Bone marrow (tissue), 2 donors: ENCODE results near the gene OR2AG2.
"Not testable (repeated sequence)": the region's sequence is repeated elsewhere in the genome, so short reads cannot be mapped to it uniquely, and the experiment has no call there.

Source experiments
- DNase-seq, 2 donors: peaks; one replicate each; lab custom pipeline; 2025; lab: John Stamatoyannopoulos, UW

Gene OR2AG2, protein sequence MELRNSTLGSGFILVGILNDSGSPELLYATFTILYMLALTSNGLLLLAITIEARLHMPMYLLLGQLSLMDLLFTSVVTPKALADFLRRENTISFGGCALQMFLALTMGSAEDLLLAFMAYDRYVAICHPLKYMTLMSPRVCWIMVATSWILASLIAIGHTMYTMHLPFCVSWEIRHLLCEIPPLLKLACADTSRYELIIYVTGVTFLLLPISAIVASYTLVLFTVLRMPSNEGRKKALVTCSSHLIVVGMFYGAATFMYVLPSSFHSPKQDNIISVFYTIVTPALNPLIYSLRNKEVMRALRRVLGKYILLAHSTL

DNA sequence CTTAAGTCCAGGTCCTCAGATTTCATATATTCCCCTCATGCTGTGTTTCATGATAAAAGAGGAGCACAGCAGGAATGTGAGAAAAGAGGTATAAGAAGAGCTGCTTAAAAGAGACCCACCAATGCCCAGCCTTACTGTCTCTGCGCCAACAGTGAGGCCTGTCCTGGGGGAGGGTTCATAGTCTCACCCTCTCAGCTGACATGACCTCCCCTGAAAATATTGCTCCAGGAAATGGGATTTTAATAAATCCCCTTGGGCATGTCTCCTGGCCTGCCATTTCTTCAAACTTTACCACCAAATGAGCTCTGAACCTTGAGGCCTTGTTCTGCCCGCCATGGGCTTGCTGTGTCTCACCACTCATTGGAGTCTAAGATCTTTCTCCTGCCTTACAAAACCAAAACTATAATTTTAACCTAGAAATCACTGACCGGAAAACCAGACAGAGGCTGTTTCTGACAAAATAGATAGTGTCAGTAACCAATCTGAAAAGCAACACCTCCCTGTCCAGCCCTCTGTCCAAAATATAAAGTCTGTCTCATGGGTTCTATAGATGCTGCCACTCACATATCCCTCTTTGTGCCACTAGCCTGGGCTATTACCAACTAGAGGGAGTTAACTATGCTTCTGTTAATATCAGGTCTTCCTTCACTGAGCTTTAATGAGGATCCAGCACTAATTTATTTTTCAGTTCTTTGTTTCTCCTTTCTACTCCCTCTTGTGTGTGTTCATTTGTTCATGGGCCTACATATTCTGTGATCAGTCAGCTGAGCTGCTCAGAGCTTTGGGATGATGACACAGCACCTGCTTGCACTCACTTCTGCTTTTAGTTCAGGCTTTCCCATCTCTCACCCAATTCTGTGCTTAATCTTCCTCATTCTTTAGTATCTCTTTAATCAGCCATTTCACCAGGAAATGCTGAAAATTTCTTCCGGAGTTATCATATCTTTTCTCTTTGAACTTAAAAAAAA, at the start of gene OR2AG2:
TSS of gene OR2AG2 (minus strand) at position 51 of the 968 bp plus-strand sequence. CDS start 3,019 bp downstream, outside the sequence.
- peak in 1 of 2 donors; percentile 88 for DNase-seq

DNA sequence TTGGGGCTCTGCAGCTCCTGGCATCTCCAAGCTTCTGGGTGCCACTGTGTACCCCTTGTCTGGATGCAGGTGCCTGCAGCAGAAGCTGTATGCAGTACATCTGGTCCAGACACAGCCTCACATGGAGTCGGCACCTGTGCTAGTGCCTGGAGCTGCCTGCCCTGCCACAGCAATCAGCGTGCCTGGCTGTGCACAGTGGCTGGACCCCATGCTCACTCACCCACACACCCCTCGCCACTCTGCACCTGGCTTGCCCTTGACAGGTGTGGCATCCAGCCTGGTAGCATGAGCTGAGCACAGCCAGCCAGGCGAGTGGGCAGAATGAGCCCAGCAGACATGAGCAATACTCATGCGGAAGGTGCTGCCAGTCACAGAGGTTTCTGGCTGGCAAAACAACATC, 47.2 kb upstream of the OR2AG2 start:
- DNase-seq = no peak

DNA sequence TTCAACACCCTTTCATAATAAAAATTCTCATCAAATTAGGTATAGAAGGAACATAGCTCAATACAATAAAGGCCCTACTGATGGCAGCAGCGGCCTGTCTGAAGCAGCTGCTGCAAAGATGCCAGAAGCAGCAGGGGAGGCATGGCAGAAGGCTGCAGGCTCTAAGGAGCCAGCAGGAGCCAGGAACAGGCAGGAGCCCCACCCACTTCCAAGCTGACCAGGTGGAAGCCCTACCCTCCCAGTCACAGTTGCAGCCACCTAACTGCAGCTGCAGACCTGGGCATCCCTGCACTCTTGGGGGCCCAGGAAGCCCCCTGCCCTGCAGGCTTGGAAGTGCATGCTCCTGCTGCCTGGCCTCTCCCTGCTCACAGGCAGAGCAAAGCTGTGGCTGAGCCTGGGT, 45.9 kb upstream of the OR2AG2 start:
- no peak for DNase-seq

DNA sequence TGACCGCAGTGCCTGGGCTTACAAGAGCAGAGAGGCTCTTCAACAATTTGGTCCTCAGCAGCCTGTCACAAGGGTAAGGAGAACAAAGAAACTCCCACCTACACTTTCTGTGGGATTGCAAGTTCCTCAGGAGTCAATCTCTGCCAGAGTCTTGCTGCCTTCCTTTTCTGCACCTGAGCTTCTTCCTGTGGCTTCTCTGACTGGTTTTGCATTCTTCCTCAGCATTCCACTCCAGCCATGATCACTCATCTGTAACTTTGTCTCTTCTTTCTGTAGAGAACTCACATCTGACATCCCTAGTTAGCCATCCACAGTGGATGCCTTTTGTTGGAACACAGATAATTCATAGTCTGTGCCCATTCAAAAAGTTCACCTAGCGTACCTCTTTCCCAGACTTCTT, 41.9 kb upstream of the OR2AG2 start:
- no peak for DNase-seq

DNA sequence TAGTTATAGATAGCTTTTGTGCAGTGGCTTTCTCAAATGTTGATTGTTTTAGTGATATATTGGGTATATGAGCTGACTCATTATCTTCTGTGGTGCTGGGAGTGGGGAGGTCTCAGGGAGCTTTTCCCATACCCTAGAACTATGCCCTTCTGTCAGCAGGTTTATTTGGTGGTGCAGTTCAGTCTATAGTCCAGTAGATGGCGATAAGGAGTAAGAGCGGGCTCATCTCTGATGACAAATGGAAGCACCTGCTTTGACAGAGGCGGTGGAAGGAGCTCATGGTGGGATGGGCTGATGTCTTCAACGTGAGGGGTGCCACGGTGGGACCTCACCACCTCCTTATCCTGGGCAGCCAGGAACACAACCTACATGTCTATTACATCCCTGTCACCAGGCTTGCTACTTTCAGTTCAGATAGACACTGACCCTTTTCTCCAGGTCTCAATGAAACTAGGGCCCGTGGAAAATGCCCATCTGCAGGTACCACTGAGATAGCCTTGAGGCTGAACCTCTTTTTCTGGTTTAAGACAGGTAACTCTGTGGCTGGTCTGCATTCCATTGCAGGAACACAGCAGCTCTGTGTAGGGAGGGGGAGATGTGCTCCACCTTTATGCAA, 40.7 kb upstream of the OR2AG2 start:
- DNase-seq = peak in 1 of 2 donors; percentile 64

DNA sequence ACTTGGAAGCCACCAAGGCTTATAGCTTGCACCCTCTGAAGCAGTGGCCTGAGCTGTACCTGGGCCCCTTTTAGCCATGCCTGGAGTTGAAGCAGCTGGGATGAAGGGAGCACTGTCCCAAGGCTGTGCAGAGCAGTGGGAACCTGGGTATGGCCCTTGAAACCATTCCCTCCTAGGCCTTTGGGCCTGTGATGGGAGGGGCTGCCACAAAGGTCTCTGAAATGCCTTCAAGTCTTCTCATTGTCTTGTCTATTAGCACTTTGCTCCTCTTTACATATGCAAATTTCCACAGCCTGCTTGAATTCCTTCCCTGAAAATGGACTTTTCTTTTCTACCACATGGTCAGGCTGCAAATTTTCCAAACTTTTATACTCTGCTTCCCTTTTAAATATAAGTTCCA, 29.3 kb upstream of the OR2AG2 start:
- not testable (repeated sequence) for DNase-seq

DNA sequence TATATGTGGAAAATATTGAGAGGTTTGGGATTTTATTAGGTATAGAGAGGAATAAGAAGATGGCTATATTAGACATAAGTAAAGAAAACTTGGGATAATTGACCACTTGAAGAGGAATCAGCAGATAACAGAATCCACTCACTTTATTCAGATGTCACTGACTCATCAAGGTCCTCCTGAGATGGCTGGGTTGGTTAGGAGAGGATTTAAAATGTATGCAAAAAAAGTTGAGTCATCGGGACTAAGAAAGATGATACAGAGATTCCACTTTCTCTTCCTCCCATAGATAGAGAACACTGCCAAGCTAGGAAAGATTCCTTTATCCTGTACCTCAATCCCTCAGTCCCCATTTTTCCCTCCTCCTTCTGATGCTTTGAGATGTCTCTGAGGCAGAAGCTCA, 27.6 kb upstream of the OR2AG2 start, which contains the start of gene OR6A2:
TSS of gene OR6A2 (minus strand) at position 288 of the 400 bp plus-strand sequence. CDS start 3,981 bp downstream, outside the sequence.
- no peak for DNase-seq

DNA sequence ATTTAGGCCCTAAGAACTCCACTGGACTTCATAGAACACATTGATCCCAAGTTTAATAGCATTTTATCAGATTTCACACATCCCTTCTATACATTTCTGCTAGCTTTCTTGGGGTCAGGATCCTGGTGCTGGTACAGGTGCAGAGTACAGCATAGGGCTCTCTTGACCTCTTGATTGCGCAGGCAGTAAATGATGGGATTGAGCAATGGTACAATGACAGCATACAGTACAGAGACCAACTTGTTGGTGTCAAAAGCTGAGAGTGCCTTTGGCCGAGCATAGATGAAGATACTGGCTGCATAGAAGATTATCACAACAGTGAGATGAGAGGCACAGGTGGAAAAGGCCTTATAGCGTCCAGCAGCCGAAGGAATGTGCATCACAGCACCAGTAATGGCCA, 22.9 kb upstream of the OR2AG2 start:
- no peak for DNase-seq

DNA sequence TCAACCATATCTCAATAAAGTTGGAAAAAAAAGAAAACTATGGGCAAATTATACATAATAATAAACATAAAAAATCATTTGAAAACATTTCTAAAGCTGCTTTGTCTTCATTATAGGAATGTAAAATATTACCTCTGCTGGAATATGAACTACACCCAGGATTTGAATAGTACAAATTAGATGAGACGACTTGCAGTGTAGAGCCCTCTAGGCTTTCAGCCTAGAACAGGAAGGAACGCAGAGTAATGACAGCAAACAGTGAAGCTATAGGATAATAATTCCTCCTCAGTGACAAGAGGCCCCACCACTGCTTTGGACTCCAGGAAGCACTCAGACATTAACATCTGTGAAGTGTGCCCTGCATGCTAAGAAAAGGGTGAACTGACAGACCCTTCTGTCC, 18.8 kb upstream of the OR2AG2 start:
- DNase-seq = no peak

DNA sequence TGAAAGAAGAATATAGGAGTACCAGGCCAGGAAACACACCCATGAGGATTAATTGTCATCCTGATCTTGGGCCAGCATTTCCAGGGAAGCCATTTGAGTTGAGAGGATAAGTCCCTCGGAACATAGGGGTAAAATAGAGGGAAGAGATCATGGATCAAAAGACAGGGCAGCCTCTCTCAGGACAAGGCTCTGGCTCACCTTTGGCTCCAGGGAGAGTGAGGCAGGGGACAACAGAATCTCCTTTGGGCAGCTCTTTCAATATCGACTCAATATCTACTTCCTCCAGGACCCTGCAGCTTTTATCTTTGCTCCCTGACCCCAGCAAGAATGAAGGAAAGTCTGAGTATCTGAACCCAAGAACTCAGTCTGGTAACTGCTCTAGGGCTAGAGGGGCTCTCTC, 10.9 kb upstream of the OR2AG2 start, which contains the start of gene OR2AG1:
TSS of gene OR2AG1 (plus strand) at position 301 of the 400 bp plus-strand sequence. CDS start 2,018 bp downstream, outside the sequence.
- DNase-seq = no peak

DNA sequence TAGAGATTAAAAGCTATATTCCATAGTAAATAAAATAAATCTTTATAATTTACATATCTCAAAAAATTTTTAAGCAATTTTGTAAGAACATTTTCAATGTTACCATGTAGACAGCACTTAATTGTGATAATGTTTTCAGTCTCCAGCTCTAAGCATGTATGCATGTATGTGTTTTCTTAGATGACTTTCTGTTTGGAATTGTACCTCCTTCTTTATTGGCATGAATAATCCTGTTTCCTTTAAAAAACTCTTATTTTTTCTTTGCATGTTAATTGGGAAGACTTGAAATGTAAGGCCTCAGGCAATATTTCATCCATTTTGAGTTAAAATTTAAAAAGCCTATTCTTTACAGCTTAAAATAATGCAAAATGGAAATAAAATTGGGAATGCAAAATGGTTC, 9.1 kb upstream of the OR2AG2 start:
- DNase-seq = no peak

DNA sequence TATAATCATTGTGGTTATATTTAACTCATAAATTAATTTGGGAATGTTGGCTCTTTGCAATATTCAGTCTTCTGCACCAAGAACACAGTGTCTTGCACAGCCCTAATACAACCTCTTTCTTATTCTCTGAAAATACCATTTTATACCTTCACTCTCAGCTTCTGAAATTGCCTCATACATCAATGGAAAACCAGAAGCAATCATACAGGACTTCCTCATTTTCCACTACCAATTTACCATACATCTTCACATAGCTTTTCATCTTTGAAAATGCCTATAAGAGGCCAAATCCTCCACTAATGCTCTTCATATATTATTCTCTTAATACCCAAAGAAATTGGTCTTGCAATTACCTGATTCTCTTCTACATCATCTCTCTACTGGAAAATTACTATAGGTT, 6.7 kb upstream of the OR2AG2 start:
- no peak for DNase-seq

DNA sequence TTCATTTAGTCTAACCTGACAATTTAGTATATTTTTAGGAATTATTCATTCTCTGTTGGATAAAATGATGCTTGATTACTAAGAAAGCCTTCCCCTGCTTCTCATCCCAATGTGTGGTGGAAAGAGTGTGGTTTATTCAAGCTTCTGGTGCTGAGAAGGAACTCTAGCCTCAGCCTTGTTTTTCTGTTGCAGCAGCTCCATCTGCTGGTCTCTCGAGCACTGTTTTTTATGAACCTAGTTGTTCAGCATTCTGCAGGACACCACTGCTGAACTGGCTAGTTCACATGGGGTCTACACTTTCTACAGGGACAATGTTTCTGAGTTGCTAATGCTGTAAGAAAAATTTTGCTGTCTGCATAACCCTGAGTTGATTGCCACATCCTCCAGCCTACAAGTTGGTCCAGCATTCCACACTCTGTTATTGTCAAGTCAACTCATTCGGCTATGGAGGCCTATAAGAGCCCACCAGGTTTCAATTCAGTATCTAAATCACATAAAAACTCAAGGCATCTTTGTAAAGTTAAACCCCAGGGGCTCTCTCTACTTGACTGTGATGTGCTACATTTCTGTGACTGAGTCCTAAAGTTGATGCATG, 14.3 kb downstream of the OR2AG2 start:
- peak in 1 of 2 donors; percentile 63 for DNase-seq

DNA sequence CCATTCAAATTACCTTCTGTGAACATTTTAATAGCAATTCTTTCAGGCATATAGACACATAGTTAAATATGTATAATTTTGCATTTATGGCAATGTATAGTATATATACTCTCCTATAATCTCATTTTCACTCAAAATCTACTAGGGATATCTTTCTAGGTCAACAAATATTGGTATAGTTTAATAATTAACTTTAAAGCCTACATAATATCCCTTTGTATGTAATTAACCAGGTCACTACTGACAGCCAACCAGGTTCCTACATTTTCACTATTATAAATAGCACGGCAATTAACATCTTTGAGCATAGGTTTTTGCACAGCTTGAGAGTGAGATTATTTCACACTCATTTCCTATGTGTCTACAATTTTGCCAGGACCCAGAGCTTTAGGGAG, 15.8 kb downstream of the OR2AG2 start:
- no peak for DNase-seq

DNA sequence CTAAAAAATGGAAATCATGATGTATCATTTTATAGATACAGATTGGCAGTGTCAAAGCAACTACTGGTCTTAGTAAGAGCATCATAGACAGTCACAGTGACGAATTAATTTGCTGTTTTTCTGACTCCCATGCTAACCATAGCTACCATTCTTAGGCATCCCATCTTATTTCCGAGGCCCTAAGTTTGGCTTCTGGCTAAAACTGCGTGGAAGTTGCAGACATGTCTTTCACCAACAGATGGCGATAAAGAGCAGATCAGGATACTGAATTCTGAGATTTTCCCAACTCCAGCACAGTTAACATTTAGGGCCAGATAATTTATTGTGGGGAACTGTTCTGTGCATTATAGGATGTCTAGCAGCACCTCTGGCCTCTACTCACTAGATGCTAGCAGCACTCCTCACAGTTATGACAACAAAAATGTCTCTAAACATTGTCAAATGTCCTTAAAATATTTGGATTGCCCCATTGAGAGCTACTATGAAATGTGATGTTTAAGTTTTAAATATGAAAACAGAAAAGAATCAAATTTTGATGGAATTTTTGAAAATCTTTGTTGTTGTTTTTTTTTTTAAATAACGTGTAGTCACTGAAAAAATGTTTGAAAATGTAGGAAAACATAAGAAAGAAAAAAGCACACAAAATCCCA, 16.3 kb downstream of the OR2AG2 start:
- peak in 1 of 2 donors; percentile 17 for DNase-seq

DNA sequence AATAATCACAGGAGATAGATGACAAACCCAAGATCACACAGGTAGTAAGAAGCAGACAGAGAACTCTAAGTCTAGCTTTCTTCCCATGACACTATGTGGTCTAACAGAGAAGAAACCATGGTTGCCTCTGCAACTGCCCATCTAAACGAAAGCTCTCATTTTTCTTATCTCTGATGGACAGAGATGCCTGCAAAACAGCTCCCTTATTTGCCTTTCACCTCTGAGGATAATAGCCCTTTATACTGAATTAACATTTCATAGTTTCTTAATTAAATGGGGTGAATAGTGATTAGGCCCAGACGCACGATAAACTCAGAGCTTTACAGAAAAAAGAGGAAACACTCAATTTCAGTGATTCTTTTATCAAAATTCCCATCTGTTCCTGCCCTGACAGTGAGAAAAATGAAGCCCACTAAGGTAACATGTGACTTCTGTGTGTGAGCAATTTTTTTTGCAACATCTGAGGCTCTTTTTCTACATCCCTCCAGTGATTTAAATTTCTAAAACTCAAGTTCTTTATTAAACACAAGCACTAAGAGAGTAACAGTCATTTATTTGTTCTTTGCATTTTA, 24.6 kb downstream of the OR2AG2 start:
- DNase-seq = no peak

DNA sequence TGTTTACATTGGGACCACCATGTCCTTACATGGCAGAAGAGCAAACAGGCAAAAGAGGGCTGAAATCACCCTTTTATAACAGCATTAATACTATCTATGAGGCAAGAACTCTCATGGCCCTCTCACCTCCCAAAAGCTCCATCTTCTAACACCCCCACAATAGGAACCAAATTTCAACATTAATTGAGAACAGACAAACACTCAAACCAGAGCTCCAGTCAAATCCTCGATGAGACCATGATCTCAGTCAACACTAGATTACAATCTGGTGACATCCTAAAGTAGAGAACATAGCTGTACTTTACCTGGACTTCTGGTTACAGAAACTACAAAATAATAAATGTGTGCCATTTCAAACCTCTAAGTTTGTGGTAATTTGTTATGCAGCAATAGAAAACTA, 25.1 kb downstream of the OR2AG2 start:
- no peak for DNase-seq

DNA sequence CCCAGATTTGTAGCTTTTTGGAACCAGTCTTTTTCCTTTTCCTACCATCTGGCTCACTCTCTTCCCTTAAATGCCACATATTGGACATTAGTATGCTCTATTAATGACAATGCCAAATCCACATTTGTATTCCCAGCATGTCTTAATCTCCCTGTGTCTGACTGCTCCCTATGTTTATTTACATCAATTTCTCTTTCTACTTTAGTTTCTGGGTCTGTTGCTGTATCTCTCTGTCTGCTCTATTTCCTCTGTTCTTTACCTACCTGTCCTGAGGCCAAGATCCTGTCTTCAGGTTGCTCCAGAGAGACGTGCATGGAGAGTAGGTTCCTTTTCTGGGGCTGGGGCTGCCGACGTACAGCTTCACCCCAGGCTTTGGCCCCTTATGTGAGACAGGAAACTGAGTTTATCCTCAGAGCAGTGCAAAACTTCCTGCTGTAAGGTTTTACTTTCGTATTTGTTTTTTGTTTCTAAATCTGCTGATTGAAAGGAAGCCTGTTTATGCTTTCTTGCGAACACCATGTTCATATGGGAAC, 25.6 kb downstream of the OR2AG2 start:
- peak in 1 of 2 donors; percentile 76 for DNase-seq

DNA sequence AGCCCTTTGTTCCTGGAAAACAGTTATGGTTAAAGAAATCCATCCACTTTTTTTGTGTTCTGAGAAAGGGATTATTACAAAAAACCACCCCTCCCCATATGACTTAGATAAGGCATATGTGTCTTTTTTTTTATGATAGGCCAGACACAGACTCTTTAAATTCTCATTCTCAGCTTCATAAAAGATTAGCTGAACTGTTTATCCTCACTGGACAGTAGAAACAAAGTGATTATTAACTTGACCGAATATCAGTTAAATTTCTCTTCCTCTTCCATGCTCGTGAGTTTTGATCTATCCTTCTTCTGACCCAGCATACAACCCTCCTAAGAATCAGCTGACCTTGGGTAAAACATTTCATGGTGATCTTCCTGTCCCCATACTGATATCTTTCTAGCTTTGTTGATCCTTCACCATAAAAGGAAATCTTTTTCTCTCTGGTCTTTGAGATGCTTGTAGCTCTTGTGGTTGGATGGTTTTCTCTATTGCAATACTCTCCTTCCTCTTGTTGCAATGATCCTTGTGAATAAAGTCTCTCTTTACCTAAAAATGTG, 26.2 kb downstream of the OR2AG2 start:
- DNase-seq = no peak

DNA sequence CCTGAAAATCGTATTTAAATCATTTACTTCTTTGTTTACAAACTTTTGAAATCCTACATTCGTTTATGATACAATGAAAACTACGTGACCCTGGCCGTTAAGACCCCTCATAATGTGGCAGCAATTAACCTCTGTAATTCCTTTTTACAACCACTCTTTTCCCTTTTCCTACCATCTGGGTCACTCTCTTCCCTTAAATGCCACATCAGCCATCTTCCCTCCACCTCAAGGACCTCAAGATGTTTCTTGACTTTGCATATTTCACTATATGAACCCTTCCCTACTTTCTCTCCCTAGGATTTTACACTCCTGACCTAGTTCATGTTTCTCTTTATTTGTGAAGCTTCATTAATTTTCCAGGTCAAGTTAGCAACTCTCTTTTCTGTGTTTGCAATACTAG, 26.8 kb downstream of the OR2AG2 start:
- no peak for DNase-seq
